MM.1S (cell line): ENCODE measurements around the gene UHRF1.
"Not testable (repeated sequence)": the region's sequence is repeated elsewhere in the genome, so short reads cannot be mapped to it uniquely, and the experiment has no call there.

Experiments
- EZH2phosphoT487 ChIP-seq: fragments of 300-600 bp; sonication (generic); IDR thresholded peaks from 2 replicates; pipeline ENCODE4 v1.6.1; 2018; ENCODE audit warnings: antibody characterized with exemption, low read length
- TF ChIP-seq, protein P1 (sequence below): fragments of 300-600 bp; sonication (generic); IDR thresholded peaks from 2 replicates; pipeline ENCODE4 v1.5.1; 2016; ENCODE audit warnings: antibody characterized with exemption, low read length, mixed read lengths

DNA sequence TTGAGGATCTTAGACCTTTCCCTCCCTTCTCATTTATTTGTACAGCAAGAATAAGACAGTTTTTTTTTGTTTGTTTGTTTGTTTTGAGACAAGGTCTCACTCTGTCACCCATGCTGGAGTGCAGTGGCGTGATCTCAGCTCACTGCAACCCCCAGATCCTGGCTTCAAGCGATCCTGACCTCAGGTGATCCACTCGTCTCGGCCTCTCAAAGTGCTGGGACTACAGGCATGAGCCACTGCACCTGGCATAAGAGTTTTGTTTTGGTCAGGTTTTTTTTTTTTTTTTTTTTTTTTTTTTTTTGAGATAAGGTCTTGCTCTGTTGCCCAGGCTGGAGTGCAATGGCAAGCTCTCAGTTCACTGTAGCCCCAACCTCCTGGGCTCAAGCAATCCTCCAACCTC is 29.2 kb downstream of the UHRF1 start:
- not testable (repeated sequence) for TF ChIP-seq EZH2phosphoT487
- TF ChIP-seq, protein P1, sequence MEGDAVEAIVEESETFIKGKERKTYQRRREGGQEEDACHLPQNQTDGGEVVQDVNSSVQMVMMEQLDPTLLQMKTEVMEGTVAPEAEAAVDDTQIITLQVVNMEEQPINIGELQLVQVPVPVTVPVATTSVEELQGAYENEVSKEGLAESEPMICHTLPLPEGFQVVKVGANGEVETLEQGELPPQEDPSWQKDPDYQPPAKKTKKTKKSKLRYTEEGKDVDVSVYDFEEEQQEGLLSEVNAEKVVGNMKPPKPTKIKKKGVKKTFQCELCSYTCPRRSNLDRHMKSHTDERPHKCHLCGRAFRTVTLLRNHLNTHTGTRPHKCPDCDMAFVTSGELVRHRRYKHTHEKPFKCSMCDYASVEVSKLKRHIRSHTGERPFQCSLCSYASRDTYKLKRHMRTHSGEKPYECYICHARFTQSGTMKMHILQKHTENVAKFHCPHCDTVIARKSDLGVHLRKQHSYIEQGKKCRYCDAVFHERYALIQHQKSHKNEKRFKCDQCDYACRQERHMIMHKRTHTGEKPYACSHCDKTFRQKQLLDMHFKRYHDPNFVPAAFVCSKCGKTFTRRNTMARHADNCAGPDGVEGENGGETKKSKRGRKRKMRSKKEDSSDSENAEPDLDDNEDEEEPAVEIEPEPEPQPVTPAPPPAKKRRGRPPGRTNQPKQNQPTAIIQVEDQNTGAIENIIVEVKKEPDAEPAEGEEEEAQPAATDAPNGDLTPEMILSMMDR = not testable (repeated sequence)
